Loucy (cell line): ENCODE results near the gene SYT1.

Source experiments
- EZH2phosphoT487 ChIP-seq: fragments of 200-600 bp; IDR thresholded peaks from 2 replicates; pipeline ENCODE4 v1.6.1; 2018; ENCODE audit warnings: antibody characterized with exemption, mild to moderate bottlenecking, moderate library complexity, borderline replicate concordance
- TF ChIP-seq, protein P1 (sequence below): fragments of 200-600 bp; sonication (generic); conservative IDR thresholded peaks from 2 replicates; pipeline ENCODE4 v1.5.1; 2014; ENCODE audit warnings: mild to moderate bottlenecking, antibody characterized with exemption, low read length

DNA sequence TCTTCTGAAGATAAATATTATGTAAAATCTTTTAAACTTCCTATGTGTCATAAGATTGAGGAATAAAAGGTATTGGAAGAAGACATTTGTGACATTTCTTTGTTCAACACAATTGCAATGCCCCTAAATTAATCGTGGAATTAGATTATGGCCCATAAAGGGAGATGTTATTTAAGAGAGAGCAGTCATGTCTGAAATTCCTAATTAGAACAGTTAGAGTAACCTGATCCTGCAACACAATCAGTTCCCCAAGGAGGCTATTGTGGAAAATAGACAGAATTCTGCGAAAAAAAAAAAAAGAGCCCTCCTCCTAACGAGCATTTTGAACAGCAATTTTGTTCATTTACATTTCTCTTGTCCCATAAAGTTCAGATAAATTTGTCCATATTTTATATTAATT lies 486.7 kb downstream of the SYT1 start:
- no peak for TF ChIP-seq EZH2phosphoT487
- TF ChIP-seq, protein P1, sequence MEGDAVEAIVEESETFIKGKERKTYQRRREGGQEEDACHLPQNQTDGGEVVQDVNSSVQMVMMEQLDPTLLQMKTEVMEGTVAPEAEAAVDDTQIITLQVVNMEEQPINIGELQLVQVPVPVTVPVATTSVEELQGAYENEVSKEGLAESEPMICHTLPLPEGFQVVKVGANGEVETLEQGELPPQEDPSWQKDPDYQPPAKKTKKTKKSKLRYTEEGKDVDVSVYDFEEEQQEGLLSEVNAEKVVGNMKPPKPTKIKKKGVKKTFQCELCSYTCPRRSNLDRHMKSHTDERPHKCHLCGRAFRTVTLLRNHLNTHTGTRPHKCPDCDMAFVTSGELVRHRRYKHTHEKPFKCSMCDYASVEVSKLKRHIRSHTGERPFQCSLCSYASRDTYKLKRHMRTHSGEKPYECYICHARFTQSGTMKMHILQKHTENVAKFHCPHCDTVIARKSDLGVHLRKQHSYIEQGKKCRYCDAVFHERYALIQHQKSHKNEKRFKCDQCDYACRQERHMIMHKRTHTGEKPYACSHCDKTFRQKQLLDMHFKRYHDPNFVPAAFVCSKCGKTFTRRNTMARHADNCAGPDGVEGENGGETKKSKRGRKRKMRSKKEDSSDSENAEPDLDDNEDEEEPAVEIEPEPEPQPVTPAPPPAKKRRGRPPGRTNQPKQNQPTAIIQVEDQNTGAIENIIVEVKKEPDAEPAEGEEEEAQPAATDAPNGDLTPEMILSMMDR = no peak
